DMS 273 treated with DMSO at 0.1 percent for 48 hours (cell line): ENCODE data around the gene PLA2G2D.
"Not testable (repeated sequence)": the region's sequence is repeated elsewhere in the genome, so short reads cannot be mapped to it uniquely, and the experiment has no call there.

Experiments
- DNase-seq: peaks from one replicate; lab custom pipeline; 2025; lab: John Stamatoyannopoulos, UW

The PLA2G2D gene

DNA sequence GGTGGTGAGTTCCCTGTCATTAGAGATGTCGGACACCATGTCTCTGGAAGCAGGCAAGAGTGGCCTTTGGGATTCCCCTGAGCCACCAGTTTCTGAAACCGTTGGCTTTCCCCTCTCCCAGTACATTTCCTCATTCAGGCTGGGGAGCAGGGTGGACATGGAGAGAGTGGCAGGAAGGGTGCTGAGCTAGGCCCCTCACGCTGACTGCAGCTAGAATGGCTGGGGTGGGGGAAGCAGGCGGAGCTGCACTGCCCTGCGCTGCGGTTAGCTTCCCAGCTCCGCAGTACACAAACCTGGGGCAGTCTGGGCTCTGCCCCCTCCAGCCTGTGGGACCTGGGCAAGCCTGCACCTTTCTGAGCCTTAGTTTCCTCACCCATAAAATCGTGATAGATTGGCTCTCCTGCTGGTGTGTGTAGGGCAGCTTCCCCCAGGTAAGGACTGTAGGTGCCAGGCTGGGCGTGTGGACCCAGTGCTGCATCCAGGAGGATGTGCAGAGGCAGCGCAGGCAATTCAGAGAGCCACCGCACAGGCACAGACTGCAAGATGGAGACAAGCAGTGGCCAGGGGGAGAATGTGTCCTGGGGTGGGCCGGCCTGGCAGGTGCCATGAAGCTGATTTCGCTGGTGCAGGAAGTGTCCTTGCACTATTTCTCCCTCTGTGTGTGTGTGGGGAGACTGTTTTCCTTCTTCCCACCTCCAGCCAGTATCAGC, 22.8 kb upstream of the PLA2G2D start:
- DNase-seq, result no peak

- no peak for DNase-seq
Measured at GRCh38 chr1:20141466-20141865, 22.1 kb upstream of the PLA2G2D start.

- DNase-seq, result no peak
Measured at GRCh38 chr1:20141001-20141400, 21.7 kb upstream of the PLA2G2D start.

- DNase-seq, result no peak
Measured at GRCh38 chr1:20139776-20140612, 20.7 kb upstream of the PLA2G2D start.

GRCh38 chr1:20138961-20139550, 19.7 kb upstream of the PLA2G2D start, which contains the start of gene PLA2G2F:
TSS of gene PLA2G2F (plus strand) at chr1:20139323. CDS start at chr1:20139428, 105 bp downstream.
- DNase-seq, result no peak

GRCh38 chr1:20138346-20138745, 19.0 kb upstream of the PLA2G2D start:
- no peak for DNase-seq

GRCh38 chr1:20137604-20138003, 18.3 kb upstream of the PLA2G2D start:
- DNase-seq, result no peak

GRCh38 chr1:20137055-20137454, 17.7 kb upstream of the PLA2G2D start:
- no peak for DNase-seq

- no peak for DNase-seq
Measured at GRCh38 chr1:20136249-20136648, 16.9 kb upstream of the PLA2G2D start.

DNA sequence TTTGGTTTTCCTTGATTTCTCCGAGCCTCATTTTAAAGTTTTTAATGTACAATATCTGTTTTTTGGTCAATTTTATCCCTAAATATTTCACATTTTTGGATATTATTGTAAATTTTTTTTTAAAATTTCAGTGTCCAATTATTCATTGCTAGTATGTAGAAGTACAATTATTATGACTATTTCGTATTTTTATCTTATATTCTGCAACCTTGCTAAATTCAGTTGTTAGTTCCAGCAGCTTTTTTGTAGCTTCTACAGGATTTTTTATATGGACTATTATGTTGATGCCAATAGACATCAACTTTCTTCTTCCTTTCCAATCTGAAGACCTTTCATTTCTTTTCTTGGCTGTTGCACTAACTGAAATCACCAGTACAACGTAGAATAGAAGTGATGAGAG, 15.7 kb upstream of the PLA2G2D start:
- DNase-seq, result no peak

DNA sequence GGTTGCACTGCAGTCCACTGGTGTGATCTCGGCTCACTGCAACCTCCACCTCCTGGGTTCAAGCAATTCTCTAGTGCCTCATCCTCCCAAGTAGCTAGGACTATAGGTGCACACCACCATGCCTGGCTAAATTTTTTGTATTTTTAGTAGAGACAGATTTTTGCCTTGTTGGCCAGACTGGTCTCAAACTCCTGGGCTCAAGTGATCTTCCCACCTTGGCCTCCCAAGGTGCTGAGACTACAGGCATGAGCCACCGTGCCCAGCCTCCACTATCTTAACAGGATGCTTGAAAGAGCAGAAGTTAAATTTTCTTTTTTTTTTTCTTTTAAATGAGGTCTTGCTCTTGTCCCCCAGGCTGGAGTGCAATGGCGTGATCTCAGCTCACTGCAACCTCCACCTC, 11.2 kb upstream of the PLA2G2D start:
- DNase-seq, result not testable (repeated sequence)

- no peak for DNase-seq
Measured at GRCh38 chr1:20126806-20127440, 7.6 kb upstream of the PLA2G2D start.

DNA sequence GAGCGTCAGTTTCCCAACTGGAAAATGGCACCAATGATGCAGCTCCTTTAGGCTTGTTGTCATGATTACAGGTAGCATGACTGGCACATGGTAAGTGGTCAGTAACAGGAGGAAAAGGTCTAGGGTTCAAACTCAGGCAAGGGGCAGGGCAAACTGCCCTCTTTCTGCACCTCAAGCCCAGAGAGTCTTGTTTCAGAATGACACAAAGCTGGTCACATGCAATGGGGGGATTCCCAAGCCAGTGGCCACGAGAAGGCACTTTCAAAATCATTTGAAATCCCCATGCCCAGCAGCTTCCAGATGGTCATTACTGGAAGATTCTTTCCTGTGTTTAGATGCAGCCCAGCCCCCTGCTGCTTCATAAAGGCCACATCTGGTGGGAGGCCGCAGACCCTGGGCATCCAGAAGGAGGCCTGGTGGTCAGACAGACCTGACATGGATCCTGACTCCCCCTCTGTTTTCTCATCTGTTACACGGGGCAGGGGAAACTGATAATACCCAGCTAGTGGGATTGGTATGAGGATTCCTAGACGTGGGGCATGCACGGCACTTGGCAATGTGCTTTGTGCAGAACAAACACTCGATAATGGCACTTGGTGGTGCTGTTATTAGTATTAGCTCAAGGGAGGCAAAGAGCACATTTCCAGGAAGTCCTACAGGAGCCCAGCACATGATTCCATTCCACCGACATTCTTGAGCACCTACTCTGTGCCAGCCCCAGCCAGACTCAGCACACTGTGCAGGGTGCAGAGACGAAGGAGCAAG, 6.9 kb upstream of the PLA2G2D start:
- DNase-seq, result no peak

DNA sequence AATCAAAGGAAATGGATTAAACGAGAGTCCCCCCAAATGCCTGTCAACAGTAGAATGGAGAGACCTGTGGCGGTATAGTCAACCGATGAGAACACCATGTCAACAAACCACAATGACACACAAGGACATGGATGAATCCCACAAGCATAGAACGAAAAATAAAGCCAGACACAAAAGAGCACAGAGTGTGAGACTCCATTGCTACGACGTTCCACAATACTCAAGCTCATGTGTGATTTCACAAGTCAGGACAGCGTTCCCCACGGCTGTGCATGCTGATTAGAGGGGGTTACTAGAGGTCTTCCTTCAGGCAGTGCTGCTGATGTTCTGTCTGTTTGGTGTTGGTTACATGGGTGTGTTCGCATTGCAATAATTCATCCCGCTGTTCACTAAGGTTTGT, 5.8 kb upstream of the PLA2G2D start:
- DNase-seq, result no peak

GRCh38 chr1:20124456-20125057, 5.2 kb upstream of the PLA2G2D start:
- no peak for DNase-seq

DNA sequence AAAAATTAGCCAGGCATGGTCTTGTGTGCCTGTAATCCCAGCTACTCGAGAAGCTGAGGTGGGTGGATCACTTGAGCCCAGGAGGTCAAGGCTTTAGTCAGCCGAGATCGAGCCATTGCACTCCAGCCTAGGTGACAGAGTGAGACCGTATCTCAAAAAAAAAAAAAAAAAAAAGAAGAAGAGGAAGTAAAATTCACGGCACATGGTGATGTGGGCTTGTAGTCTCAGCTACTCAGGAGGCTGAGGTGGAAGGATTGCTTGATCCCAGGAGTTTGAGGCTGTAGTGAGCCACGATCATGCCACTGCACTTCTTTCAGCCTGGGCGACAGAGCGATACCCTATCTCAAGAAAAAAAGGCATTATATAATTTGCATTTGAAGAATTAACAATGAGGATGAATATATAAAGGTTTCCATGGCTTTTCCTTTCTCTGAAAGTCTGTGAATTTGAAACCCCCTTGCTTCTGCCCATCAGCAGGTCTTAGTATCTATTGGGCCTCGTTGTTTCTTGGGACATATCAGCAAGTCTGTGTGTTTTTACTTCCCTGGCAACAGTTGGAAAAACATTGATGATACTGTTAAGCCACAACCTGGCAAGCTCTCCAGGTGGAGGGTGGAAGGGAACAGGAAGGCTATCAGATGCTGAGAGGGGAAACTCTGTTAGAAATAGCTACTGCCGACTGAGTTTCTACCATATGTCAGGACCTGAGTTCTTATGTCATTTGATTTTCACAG, 4.6 kb upstream of the PLA2G2D start:
- DNase-seq, result no peak

GRCh38 chr1:20120796-20121195, 1.5 kb upstream of the PLA2G2D start:
- DNase-seq, result no peak

- no peak for DNase-seq
Measured at GRCh38 chr1:20117236-20117635, 2.1 kb downstream of the PLA2G2D start.

DNA sequence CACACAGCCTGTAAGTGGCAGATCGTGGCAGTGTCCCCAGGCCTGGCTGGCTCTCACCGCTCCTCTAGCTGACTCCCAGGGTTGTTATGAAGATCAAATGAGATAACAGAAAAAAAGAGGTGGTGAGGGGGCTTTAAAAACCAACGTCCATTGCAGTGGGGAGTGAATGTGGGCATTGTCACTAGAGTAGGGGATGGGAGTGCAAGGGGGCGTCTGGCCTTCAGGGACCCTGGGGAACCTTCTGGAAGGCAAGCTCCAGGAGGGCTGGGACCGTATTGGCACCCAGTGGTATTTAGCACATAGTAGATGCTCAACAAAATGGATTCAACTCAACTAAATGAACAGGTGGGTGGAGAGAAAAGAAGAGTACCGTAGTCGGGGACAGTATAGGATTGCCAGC, 3.4 kb downstream of the PLA2G2D start:
- DNase-seq, result no peak

GRCh38 chr1:20115479-20115878, 3.9 kb downstream of the PLA2G2D start:
- no peak for DNase-seq
